GM21447 (cell line): ENCODE data around the gene KCNIP3.

Source experiments
- ATAC-seq: cut with Tn5 transposase; IDR thresholded peaks from one replicate; pipeline ENCODE4 v1.9.1; 2021; ENCODE audit not compliant: unreplicated experiment

Gene KCNIP3

DNA sequence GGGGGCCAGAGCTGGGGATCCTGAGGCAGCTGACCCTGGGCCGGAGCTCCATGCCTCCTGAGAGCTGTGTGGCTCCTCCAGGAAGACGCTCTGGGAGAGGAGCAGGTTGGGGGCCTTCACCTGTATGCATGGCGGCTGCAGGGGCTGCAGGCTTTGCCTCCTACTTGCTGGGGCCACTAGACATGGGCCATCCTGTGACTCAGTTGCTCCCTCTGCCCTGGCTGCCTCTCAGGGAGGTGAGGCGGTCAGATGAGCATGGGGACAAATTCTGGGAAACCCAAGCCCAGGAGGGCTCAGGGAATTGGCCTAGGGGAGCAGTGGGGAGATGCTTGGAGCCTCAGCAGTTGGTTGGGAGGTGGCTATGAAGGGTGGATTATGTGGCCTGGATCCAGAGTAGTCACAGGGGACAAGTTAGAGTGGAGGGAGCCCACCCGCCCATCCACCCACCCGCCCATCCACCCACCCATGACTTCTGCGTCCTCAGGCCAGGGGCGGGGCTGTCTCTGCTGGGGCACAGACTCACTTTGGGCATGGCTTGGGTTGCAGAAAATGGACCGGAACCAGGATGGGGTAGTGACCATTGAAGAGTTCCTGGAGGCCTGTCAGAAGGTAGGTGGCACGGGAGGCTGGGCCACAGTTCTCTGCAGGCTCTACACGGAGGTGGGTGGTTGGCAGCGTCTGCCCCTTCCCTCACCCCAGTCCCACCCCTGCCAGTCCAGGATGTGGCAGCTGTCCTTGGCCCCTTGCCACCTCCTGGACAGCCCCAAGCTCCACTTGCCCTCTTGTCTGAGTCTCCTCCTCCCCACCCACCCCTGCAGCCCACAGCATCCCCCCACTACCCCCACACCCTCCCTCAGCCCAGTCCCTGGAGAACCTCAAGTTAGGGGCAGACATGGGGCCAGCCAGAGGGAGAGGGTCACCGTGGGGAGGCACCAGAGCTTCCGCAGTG is 85.8 kb downstream of the KCNIP3 start:
- no peak for ATAC-seq

DNA sequence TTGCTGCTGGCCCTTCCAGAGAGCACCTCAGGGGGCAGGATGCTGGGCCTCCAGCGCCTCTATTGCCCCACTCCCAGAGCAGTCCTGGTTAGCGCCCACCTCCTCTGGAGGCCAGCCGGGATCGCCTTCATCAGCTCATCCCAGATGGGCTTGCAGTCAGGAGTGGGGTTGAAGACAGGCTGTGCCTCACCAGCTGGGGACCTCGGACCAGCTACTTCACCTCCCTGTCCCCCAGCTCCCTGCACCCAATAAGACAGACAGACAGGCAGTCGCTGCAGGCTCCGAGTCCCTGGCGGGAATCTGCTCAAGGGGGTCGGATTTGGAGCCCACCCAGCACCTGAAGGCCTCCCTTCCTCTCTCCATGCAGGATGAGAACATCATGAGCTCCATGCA is 86.5 kb downstream of the KCNIP3 start:
- no peak for ATAC-seq

DNA sequence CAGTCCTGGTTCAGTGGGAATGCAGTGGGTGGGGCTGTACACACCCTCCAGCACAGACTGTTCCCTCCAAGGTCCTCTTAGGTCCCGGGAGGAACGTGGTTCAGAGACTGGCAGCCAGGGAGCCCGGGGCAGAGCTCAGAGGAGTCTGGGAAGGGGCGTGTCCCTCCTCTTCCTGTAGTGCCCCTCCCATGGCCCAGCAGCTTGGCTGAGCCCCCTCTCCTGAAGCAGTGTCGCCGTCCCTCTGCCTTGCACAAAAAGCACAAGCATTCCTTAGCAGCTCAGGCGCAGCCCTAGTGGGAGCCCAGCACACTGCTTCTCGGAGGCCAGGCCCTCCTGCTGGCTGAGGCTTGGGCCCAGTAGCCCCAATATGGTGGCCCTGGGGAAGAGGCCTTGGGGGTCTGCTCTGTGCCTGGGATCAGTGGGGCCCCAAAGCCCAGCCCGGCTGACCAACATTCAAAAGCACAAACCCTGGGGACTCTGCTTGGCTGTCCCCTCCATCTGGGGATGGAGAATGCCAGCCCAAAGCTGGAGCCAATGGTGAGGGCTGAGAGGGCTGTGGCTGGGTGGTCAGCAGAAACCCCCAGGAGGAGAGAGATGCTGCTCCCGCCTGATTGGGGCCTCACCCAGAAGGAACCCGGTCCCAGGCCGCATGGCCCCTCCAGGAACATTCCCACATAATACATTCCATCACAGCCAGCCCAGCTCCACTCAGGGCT is 87.9 kb downstream of the KCNIP3 start:
- no peak for ATAC-seq

DNA sequence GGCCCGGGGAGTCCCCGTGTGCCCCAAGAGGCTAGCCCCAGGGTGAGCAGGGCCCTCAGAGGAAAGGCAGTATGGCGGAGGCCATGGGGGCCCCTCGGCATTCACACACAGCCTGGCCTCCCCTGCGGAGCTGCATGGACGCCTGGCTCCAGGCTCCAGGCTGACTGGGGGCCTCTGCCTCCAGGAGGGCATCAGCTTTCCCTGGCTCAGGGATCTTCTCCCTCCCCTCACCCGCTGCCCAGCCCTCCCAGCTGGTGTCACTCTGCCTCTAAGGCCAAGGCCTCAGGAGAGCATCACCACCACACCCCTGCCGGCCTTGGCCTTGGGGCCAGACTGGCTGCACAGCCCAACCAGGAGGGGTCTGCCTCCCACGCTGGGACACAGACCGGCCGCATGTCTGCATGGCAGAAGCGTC is 88.4 kb downstream of the KCNIP3 start:
- ATAC-seq: no peak

DNA sequence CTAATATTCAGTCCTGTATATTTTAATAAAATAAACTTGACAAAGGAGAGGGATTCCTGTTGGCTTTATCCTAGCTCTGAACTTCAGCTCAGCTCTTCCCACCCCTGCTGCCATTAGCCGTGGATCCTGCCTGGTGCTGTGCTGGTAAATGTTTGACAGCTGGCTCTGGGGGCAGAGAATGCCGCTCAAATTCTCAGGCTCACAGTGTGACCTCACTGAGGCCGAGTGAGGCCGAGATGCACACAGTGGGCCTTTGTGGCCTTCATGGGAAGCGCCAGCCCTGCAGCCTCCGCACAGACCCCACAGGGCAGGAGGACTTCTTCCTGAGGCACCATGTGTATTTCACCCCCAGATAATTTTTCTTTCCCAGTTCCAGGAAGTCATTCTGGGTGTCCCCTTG is 88.9 kb downstream of the KCNIP3 start:
- no peak for ATAC-seq

DNA sequence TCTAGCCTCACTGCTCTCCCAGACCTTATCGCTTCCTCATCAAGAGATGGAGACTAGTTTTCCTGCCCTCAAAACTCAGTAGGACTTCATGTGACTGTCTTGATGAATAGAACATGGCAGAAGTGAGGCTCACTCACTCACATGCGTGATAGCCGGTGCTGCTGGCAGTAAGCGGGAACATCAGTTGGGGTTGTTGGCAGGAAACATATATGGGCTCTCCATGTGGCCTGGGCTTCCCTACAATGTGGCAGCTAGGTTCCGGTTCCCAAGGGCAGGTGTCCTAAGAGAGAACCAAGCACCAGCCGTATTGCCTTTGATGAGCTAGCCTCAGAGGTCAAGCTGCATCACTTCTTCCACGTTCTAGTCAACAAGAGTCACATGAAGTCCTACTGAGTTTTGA is 90.2 kb downstream of the KCNIP3 start:
- ATAC-seq: no peak

DNA sequence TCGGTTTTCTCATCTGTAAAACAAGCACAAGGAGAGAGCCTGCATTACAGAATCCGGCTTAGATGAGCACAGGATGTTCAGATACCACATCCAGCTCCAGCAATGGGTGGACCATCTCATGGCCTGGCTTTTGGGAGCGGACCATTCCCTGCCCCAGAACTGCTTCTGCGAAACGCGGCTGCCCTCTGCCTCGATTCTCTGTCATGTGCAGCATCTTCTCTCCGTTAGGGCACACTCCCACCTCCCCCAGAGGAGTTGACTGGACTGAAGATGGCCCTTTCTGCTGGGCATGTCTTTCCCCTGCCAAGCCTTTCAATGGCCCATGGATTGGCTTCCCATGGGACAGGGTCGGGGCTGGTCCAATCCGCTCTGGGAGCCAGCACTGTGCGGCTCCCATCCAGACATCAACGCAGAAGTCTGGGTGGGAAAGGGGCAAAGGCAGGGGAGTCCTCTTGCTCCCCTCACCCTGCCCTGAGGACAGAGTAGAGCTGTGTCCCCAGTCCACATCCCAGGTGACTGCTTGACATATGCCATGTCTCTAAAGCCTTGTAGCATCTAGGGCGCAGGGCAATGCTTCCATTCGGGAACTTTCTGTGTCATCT is 91.0 kb downstream of the KCNIP3 start:
- no peak for ATAC-seq

DNA sequence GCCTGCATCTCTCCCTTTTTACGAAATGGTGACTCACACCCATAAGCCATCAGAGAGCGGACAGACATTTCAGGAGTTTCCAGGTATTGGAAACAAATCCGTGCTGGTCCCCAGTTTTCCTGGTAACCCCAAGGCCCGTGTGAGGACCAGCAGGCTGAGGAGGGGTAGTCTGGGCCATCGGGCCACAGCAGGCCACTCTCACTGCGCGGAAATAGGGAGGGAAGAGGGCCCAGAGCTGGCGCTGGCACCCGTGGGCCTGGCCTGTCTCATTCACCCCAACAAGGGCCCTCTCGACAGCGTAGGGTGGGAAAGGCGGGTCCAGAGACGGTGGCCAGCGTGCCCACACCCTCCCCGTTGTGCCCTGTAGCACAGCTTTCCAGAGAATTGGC is 91.7 kb downstream of the KCNIP3 start:
- ATAC-seq: no peak

DNA sequence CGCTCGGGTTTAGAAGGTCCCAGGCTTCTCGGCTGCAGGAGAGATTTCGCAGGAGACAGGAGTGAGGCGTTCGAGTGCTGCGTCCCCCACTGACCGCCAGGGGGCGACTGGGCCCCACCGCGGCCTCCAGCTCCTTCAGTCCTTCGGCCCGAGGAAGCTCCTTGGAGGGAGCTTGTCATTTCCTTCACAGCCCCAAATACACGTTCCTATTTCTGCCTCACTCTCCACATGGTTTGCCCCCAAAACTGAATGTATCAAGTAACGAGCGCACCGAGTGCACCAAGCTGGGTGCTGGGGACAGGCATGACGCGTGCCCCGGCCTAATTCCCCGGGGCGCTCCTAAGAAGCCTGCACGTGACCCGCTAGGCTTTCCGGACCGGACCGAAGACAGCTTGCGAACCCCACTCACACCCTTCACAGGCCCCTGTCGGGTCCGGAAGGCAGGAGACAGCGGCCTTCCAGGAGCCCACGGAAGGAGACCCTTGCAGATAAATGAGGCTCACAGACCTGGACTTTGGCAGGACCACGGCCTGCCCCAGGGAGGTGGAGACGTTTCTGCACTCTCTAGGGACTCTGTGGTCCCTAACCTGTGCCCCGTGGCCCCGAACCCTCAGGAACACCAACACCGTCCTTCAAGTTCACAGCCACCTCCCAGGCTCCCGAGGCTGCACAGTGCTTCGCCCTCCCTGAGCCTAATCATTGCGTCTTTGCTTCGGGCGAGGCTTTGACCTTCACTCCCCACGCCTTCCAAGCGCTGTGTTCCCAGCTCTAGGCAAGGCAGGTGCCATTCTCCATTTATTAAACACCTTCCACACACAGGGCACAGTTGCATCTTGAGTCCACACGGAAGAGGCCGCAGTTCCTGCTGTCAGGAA is 92.3 kb downstream of the KCNIP3 start:
- ATAC-seq: no peak

DNA sequence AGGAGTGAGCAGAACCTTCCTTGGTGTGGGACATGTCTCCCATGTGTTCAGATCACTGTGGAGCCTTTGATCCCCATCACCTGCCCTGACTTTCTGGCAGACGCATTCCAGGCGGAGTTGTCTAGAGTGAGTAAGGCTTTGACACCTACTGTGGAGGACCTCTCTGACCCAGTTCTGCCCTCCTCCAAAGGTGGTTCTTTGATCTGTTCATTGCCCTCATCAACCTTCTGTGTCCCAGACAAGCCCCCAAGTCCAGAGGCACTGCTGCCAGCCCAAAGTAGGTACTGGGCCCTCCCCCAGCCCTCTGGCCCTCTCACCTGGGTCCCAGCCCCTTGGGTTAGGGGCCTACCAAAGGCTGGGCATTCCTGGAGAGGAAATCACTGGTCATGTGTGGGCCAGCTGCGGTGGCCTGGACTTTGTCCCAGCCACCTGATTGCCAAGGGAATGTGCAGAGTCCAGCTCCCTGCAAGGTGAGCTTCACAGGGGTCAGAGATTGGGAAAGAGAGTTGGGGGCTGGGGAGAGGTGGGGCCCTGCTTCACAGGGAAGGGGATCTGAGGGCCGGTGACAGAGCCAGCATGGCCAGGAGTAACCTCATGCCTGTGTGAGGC is 93.2 kb downstream of the KCNIP3 start:
- no peak for ATAC-seq

DNA sequence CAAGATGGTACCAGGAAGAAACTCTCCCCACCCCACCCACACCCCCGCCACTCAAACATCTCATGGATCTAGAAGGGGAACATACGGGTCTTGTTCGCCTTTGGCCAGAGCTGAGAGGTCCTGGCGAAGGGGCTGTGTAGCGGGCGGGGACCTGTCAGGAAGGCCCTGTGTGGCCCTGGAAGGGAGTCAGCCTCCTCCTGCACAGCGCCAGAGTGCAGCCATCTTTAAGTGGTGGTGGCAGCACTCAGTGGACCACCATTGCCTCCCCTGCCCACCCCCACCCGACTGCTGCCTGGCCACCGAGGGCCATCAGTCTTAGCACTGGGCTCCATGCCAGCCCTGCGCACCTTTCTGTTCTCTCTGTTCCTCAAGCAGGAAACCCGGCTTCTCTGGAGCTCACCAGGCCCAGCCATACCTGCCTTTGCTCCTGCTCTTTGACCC is 93.8 kb downstream of the KCNIP3 start:
- ATAC-seq: no peak

DNA sequence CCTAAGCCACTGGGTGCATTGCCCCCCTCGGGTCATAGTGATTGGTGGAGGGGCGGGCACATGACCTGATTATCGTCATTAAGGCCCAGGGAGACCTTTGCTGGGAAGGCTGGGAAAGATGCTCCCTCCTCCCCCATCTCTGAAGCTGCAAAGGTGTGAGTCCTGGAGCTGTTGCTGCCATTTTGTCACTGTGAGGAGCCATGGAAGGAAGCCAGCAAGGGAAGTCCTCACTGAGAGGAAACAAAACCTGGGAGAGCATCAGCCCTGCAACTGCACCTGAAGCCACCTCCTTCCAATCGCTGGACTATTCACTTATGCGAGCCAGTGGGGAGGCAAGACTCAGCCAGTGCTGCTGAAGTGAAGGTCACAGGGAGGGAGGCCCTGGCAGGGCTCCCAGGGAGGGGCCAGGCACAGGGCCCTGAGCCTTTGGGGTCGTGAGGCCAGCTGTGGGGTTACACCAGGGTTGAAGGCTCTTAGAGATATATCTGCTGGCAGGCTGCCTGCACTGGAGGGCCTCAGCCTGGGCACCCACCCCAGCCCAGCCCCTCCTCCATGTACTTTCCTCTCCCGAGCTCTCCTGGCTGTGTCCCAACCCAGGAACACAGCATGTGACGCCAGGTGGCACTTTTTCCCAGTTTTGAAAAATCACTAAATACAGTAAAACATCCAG is 94.6 kb downstream of the KCNIP3 start:
- no peak for ATAC-seq

DNA sequence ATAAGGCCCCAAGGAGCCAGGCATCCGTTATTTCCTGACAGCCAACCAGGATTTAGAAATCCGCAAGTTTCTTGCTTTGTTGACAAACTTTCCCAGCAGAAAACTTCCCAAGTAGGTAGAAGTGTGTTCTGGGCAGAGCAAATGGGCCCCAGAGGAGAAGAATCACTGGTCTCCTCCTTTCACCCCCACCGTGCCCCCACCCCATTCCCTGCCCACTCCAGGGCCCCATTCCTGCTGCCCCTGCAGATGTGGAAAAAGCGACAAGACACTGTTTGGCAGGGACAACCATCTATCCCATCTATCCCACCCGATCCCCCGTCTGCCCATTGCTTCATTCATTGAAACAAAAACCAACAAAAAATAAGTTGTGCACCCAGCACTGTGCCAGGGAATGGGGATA is 95.2 kb downstream of the KCNIP3 start:
- ATAC-seq: no peak

DNA sequence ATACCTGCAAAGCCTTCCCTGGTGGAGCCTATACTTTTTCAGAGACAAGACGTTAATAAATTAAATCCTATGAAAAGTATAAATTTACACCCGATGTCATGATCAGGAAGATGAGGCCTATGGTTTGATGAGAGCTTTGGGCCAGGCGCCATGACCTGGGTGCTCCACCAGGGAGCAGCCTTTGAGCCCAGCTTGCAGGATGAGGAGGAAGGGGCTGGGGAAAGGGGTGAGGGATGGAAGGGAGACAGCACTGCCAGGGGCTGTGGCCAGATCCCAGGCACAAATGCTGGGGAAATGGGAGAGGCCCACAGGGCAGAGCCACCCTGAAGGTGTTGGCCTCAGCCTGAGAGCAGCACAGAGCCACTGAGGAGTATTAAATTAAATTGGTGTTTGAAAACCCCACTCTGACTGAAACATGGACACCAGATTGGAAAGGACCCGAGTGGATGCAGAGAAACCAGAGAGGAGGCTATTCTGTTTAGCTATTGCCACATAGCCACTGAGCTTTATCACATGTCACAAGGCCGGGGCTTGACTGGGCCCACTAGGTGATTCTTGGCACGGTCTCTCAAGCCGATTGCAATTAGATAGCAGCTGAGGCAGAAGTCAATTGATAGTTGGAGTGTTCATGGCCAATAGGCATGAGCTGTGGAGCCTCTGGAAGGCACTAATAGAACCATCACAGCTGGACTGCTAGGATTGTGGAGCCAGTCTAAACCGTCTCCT is 95.7 kb downstream of the KCNIP3 start:
- no peak for ATAC-seq

DNA sequence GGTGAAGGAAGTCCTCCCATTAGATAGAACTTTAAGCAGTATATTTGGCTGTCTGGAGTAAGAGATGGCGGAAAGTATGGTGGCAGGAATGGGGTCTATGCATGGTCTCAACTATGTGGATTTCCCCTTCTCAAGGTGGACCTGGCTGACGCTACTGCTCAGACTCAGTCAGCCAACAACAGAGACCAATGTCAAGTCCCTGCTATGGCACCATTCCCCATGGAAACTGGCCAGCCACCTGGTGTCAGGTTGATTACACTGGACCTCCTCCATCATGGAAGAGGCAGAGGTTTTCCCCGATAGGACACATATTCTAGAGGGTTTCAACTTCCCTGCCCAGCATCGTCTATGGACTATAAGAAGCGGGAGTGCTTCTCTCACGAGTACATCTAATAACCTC is 96.8 kb downstream of the KCNIP3 start:
- ATAC-seq: no peak

DNA sequence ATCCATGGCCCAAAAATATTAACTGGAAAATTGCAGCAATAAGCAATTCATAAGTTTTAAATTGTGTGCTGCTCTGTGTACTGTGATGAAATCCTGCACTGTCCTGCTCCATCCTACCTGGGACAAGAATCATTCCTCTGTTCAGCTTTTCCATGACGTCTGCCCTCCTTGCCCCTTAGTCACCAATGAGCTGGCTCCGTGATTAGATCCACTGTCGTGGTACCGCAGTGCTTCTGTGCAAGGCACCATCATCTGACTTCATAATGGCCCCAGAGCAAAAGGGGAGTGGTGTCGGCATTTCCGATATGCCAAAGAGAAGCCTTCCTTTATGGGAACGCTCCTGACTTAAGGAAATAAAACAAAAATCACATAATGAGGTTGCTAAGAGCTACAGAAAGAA is 101.9 kb downstream of the KCNIP3 start:
- no peak for ATAC-seq

DNA sequence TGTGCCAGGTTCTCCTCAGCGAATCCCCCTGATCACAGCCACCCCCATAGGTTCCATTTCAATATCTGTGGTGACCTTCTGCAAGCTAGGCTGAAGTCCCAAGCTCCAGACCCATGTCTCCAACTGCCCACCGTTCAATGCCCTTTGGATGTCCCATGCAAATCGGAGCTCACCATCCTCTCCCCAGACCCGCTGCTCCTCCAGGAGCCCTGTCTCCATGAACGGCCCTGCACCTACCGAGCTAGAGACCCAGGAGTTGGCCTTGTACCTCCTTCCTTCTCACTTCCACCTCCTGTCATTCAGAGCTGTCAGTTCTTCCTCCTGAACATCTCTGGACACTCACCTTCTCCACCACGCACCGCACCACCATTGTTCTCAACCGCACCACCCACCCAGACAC is 104.3 kb downstream of the KCNIP3 start:
- no peak for ATAC-seq

DNA sequence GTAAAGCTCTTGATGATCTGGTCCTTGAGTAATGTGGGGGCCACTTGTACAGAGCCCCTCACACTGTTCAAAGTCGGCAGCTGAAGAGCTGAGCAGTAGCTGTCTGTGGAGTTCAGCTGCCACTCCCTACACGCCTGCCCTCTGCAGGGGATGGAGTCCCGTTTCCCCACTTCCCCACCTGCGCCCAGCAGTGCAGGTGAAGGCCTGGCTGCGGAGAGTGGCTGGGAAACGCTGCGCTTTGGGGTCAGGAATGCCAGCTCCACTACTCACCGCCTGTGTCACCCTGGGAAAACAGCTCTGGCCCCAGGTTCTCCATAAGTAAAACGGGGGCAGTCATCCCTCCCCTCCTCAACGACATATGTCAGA is 104.8 kb downstream of the KCNIP3 start:
- peak; percentile 20 for ATAC-seq
